ENCODE data around the gene WFIKKN1. TPM values are rescaled to one million over a fixed set of nuclear protein-coding genes. Genes with fewer than 3 reads are reported as not detected.

WFIKKN1 gene
- total and polyA plus RNA-seq, 2 of the 13 experiments (the other 11 are each of a cell fraction or from before 2014, with no cell fraction given): 1.7 to 4.9 TPM

DNA sequence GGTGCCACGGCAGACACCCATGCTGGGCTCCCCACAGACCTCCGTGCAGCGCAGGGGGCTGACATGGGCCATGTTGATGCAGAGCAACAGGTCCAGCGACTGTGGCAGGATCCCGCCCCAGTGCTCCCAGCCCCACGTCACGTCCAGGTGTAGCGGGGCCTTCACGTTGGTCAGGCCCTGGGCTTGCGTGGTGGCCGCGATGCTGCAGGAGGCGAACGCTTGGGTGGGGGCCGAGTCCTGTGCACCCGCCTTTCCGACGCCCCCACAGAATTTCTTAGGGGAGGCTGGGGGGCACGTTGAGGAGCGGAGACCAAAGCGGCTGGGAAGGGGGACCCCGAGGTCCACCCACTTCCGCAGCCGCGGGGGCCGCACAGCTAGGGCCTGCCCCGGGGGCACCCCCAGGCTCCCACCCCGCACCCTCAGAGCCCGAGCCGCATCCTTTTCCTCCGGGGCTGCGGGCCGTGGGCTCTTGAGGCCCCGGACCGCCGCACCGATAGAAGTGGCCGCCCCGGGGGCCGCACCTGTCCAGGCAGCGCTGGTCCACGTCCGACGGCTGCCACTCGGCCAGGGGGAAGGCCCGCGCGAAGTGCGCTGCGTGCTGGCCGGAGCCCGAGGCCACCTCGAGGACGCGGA lies 4.9 kb downstream of the WFIKKN1 start (continued):
- TF ChIP-seq, protein P1, sequence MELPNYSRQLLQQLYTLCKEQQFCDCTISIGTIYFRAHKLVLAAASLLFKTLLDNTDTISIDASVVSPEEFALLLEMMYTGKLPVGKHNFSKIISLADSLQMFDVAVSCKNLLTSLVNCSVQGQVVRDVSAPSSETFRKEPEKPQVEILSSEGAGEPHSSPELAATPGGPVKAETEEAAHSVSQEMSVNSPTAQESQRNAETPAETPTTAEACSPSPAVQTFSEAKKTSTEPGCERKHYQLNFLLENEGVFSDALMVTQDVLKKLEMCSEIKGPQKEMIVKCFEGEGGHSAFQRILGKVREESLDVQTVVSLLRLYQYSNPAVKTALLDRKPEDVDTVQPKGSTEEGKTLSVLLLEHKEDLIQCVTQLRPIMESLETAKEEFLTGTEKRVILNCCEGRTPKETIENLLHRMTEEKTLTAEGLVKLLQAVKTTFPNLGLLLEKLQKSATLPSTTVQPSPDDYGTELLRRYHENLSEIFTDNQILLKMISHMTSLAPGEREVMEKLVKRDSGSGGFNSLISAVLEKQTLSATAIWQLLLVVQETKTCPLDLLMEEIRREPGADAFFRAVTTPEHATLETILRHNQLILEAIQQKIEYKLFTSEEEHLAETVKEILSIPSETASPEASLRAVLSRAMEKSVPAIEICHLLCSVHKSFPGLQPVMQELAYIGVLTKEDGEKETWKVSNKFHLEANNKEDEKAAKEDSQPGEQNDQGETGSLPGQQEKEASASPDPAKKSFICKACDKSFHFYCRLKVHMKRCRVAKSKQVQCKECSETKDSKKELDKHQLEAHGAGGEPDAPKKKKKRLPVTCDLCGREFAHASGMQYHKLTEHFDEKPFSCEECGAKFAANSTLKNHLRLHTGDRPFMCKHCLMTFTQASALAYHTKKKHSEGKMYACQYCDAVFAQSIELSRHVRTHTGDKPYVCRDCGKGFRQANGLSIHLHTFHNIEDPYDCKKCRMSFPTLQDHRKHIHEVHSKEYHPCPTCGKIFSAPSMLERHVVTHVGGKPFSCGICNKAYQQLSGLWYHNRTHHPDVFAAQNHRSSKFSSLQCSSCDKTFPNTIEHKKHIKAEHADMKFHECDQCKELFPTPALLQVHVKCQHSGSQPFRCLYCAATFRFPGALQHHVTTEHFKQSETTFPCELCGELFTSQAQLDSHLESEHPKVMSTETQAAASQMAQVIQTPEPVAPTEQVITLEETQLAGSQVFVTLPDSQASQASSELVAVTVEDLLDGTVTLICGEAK (IDR thresholded peaks at IDR 0.05): no peak
- TF ChIP-seq, protein P1 (CRISPR knock-in tag; IDR thresholded peaks at IDR 0.05): peak; percentile 63
- TF ChIP-seq, protein P2, sequence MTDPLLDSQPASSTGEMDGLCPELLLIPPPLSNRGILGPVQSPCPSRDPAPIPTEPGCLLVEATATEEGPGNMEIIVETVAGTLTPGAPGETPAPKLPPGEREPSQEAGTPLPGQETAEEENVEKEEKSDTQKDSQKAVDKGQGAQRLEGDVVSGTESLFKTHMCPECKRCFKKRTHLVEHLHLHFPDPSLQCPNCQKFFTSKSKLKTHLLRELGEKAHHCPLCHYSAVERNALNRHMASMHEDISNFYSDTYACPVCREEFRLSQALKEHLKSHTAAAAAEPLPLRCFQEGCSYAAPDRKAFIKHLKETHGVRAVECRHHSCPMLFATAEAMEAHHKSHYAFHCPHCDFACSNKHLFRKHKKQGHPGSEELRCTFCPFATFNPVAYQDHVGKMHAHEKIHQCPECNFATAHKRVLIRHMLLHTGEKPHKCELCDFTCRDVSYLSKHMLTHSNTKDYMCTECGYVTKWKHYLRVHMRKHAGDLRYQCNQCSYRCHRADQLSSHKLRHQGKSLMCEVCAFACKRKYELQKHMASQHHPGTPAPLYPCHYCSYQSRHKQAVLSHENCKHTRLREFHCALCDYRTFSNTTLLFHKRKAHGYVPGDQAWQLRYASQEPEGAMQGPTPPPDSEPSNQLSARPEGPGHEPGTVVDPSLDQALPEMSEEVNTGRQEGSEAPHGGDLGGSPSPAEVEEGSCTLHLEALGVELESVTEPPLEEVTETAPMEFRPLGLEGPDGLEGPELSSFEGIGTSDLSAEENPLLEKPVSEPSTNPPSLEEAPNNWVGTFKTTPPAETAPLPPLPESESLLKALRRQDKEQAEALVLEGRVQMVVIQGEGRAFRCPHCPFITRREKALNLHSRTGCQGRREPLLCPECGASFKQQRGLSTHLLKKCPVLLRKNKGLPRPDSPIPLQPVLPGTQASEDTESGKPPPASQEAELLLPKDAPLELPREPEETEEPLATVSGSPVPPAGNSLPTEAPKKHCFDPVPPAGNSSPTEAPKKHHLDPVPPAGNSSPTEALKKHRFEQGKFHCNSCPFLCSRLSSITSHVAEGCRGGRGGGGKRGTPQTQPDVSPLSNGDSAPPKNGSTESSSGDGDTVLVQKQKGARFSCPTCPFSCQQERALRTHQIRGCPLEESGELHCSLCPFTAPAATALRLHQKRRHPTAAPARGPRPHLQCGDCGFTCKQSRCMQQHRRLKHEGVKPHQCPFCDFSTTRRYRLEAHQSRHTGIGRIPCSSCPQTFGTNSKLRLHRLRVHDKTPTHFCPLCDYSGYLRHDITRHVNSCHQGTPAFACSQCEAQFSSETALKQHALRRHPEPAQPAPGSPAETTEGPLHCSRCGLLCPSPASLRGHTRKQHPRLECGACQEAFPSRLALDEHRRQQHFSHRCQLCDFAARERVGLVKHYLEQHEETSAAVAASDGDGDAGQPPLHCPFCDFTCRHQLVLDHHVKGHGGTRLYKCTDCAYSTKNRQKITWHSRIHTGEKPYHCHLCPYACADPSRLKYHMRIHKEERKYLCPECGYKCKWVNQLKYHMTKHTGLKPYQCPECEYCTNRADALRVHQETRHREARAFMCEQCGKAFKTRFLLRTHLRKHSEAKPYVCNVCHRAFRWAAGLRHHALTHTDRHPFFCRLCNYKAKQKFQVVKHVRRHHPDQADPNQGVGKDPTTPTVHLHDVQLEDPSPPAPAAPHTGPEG (CRISPR knock-in tag; IDR thresholded peaks at IDR 0.05): peak; percentile 25; the same call in 1 of the 2 replicates
- no peak for TF ChIP-seq NPAS2 (CRISPR knock-in tag; IDR thresholded peaks at IDR 0.05; ENCODE audit: borderline replicate concordance)
- TF ChIP-seq, protein P3, sequence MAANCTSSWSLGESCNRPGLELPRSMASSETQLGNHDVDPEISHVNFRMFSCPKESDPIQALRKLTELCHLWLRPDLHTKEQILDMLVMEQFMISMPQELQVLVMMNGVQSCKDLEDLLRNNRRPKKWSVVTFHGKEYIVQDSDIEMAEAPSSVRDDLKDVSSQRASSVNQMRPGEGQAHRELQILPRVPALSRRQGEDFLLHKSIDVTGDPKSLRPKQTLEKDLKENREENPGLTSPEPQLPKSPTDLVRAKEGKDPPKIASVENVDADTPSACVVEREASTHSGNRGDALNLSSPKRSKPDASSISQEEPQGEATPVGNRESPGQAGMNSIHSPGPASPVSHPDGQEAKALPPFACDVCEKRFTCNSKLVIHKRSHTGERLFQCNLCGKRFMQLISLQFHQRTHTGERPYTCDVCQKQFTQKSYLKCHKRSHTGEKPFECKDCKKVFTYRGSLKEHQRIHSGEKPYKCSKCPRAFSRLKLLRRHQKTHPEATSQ (CRISPR knock-in tag; IDR thresholded peaks at IDR 0.05; ENCODE audit: borderline replicate concordance): no peak
